Sigmoid colon (tissue), 7 donors: ENCODE measurements around the gene RDX. TPM values are rescaled to one million over a fixed set of nuclear protein-coding genes. Genes with fewer than 3 reads are reported as not detected.

Experiments
- DNase-seq: peaks from one replicate; pipeline ENCODE4 v3.0.0-alpha.2; 2019
- H3K27ac ChIP-seq, 4 donors: fragments of 200-600 bp; sonication (generic); one replicate each; pipeline ENCODE4 v1.5.1; 2016 to 2019; ENCODE audit warnings: mild to moderate bottlenecking in 1 of 4
- H3K27me3 ChIP-seq, 3 donors: fragments of 200-600 bp; sonication (generic); one replicate each; pipeline ENCODE4 v1.5.1; 2019; ENCODE audit warnings: mild to moderate bottlenecking in 1 of 3
- H3K36me3 ChIP-seq, 4 donors: fragments of 200-600 bp; sonication (generic); one replicate each; pipeline ENCODE4 v1.5.1; 2016 to 2019
- H3K4me1 ChIP-seq, 4 donors: fragments of 200-600 bp; sonication (generic); one replicate each; pipeline ENCODE4 v1.5.1; 2017 to 2019
- H3K4me3 ChIP-seq, 4 donors: fragments of 200-600 bp; sonication (generic); one replicate each; pipeline ENCODE4 v1.5.1; 2017 to 2019; ENCODE audit warnings: mild to moderate bottlenecking in 2 of 4, moderate library complexity in 1 of 4
- H3K9me3 ChIP-seq, 4 donors: fragments of 200-600 bp in 3 of 4; sonication (generic) in 3 of 4; one replicate each; pipeline versions ENCODE4 v1.5.1 to v1.6.1; 2013 to 2019
- EP300 ChIP-seq, 4 donors: sonication (generic); formaldehyde crosslinking; IDR thresholded peaks; one replicate each; pipeline ENCODE4 v1.6.1; 2017; ENCODE audit warnings: antibody characterized with exemption in 4 of 4
- POLR2A ChIP-seq, 2 donors: fragments of 450-650 bp; IDR thresholded peaks; one replicate each; pipeline ENCODE4 v1.6.1; 2016; ENCODE audit warnings: antibody characterized with exemption in 2 of 2, mild to moderate bottlenecking in 2 of 2, moderate library complexity in 2 of 2
- POLR2AphosphoS5 ChIP-seq, 4 donors: sonication (generic); formaldehyde crosslinking; IDR thresholded peaks; one replicate each; pipeline ENCODE4 v1.6.1; 2017; ENCODE audit warnings: antibody characterized with exemption in 4 of 4
- WGBS, 2 donors: extraction: QIAGEN DNeasy Blood & Tissue Kit; methylation state at CpG; one replicate each; pipeline ENCODE4 v1.1.7; 2013; 5-methylcytosine and 5-hydroxymethylcytosine counted together
- intact Hi-C: fragments of 100-400 bp; cut with DNase I; formaldehyde crosslinking; loops from one replicate; pipeline ENCODE4 v1.15.1; 2023
- polyA plus RNA-seq, 3 donors: library from polyadenylated mRNA; stranded (reverse); fragments of 200-250 nt; gene quantifications; one replicate each; pipeline ENCODE4 v1.2.3, GENCODE V29; 2013
- total RNA-seq, 4 donors: library from RNA; depleted of rRNA; stranded (reverse); fragments of >200 nt; gene quantifications; one replicate each; pipeline ENCODE4 v1.1.0, GENCODE V29; 2016
- TF ChIP-seq, protein P1 (sequence below), 4 experiments: fragments of 450-650 bp in 3 of 4; fragments of 200-600 bp in 1 of 4; IDR thresholded peaks; one replicate each; pipeline ENCODE4 v1.5.1; 2016 to 2019; ENCODE audit warnings: antibody characterized with exemption in 4 of 4, mild to moderate bottlenecking in 3 of 4, moderate library complexity in 2 of 4
- donor health status: healthy with polysubstance abuse.
- donor health status: Bipolar disorder and iron deficiency.
- donor health status: healthy.

RDX gene
- total and polyA plus RNA-seq, 7 donors = 7.9 to 160 (median 55.6) TPM

DNA sequence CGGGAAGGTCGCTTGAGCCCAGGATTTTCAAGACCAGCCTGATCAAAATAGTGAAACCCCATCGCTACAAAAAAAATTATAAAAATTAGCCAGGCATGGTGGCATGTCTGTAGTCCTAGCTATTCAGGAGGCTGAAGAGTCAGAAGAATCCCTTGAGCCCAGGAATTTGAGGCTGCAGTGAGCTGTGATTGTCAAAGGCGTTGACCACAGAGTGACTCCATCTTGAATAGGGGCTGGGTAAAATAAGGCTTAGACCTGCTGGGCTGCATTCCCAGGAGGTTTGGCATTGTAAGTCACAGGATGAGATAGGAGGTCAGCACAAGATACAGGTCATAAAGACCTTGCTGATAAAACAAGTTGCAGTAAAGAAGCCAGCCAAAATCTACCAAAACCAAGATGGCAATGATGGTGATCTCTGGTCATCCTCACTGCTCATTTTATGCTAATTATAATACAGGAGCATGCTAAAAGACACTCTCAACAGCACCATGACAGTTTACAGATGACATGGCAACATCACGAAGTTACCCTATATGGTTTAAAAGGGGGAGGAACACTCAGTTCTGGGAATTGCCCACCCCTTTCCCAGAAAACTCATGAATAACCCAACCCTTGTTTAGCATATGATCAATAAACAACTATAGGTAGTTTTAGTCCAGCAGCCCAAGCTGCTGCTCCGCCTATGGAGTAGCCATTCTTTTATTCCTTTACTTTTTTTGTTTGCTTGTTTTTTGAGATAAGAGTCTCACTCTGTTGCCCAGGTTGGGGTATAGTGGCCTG, 2.8 kb upstream of the RDX start:
- no peak overlapping the region for H3K4me3 ChIP-seq
- TF ChIP-seq POLR2AphosphoS5 (IDR thresholded peaks at IDR 0.05) (no peak), POLR2A (IDR thresholded peaks at IDR 0.05) (no peak), EP300 (IDR thresholded peaks at IDR 0.05) (no peak)
- TF ChIP-seq, protein P1, sequence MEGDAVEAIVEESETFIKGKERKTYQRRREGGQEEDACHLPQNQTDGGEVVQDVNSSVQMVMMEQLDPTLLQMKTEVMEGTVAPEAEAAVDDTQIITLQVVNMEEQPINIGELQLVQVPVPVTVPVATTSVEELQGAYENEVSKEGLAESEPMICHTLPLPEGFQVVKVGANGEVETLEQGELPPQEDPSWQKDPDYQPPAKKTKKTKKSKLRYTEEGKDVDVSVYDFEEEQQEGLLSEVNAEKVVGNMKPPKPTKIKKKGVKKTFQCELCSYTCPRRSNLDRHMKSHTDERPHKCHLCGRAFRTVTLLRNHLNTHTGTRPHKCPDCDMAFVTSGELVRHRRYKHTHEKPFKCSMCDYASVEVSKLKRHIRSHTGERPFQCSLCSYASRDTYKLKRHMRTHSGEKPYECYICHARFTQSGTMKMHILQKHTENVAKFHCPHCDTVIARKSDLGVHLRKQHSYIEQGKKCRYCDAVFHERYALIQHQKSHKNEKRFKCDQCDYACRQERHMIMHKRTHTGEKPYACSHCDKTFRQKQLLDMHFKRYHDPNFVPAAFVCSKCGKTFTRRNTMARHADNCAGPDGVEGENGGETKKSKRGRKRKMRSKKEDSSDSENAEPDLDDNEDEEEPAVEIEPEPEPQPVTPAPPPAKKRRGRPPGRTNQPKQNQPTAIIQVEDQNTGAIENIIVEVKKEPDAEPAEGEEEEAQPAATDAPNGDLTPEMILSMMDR (IDR thresholded peaks at IDR 0.05) = no peak
- H3K4me1 ChIP-seq = peaks cover 0 to 17% (median 11%) of the 10 kb centered on the region in 4 donors
- intact Hi-C loops = loop anchor here (5.0 to 10.0 kb wide), 4 partner anchors 97 to 354 kb away; partner anchors contain the start of genes FDX1 and ZC3H12C
- no peaks in the 10 kb centered on the region for H3K36me3 ChIP-seq
- 86 to 96% methylated on average over 6 of the region's 6 CpGs for WGBS, 2 donors
- H3K27ac ChIP-seq = no peak overlapping the region
- H3K9me3 ChIP-seq = no peaks in the 10 kb centered on the region
- H3K27me3 ChIP-seq = no peaks in the 10 kb centered on the region
- DNase-seq = no peak

DNA sequence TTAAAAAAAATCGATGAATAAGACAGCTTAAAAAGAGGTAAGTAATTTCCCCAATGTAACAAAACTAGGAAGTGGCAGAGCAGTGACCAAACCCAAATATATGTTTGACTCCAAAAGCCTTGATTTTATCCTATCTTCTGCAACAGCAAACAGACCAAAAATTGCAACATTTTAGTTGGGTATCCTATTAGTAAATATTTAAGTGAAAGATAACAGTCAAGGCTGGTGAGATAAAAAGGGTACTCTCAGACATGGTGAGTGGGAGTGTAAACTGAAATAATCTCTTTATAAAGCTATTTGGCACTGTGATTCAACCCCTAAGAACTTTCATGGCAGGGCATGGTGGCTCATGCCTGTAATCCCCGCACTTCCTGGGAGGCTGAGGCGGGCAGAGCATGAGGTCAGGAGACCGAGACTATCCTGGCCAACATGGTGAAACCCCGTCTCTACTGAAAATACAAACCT, 1.9 kb upstream of the RDX start:
- H3K27me3 ChIP-seq = no peaks in the 10 kb centered on the region
- no peaks in the 10 kb centered on the region for H3K36me3 ChIP-seq
- 48 to 78% methylated on average over 5 of the region's 5 CpGs for WGBS, 2 donors
- DNase-seq = no peak
- intact Hi-C loops = loop anchor here (5.0 to 10.0 kb wide), 4 partner anchors 96 to 354 kb away; partner anchors contain the start of genes FDX1 and ZC3H12C
- H3K4me1 ChIP-seq = peaks cover 0 to 26% (median 20%) of the 10 kb centered on the region in 4 donors
- H3K9me3 ChIP-seq = no peaks in the 10 kb centered on the region
- no peak overlapping the region for H3K4me3 ChIP-seq
- TF ChIP-seq POLR2A (IDR thresholded peaks at IDR 0.05) = no peak
- no peak overlapping the region for H3K27ac ChIP-seq

DNA sequence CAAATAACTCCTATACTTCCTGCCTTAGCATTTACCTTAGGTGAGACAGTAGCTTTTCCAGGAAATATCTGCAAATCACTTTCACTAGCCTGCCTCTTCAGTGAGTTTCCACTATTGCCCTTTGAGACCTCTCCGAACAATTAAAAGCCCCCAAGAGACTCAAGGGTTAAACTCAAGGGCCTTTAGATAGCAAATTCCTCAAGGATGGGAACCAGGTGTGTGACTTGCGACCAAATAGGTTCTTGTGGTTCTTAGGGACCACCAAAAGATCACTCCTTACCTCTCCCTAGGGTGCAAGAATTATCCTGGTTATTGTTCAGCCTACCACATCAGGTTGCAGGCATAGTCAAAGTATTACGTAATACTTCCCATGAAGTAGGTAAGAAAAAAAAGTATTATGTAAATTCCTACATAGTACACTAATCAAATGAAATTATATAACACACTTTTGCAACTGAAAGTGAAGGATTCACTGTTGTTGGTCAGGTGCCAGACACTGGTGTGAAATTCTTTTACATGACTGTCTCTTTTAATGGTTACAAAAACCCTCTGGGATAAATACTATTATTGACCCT, 1.4 kb upstream of the RDX start:
- peaks cover 0 to 31% (median 22%) of the 10 kb centered on the region in 4 donors for H3K4me1 ChIP-seq

DNA sequence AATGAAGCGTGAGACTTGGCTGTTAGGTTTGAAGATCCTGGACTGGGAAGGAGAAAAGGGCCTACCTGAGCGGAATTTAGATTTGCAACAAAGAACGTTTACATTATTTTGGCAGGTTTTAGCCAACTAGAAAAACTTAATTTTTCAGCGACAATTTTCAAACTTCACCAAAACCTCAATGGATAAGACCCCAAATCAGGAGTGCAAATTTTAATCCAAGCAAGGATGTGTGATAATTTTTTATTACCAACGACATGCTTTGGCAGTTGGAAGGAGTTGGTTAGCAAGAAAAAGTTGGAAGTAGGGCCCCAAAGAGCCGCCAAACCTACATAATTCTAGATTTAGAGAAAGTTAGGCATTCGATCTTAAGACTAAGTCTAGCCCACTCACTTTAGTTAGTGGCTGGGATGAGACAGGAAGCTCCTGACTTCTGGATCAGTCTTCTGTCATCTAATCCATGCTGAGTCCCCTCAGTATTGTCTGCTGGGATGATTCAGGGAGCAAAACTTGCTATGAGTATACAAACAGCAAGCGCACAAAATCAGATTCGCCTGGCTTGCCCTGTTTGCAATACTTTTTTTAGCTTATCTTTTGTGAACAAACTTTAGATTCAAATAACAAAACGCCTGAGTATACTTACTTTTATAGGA, 787 bp upstream of the RDX start:
- peak overlapping the region; percentile 92 to 97 (median 95) for H3K27ac ChIP-seq
- no peaks in the 10 kb centered on the region for H3K36me3 ChIP-seq
- 17 to 43% methylated on average over 10 of the region's 10 CpGs for WGBS, 2 donors
- no peak for DNase-seq
- intact Hi-C loops = loop anchor here (2.0 to 10.0 kb wide), 5 partner anchors 80 to 352 kb away; partner anchors contain the start of genes FDX1 and ZC3H12C
- TF ChIP-seq POLR2AphosphoS5 (IDR thresholded peaks at IDR 0.05) (no peak), POLR2A (IDR thresholded peaks at IDR 0.05) (no peak), EP300 (IDR thresholded peaks at IDR 0.05) (no peak)
- TF ChIP-seq, protein P1 (IDR thresholded peaks at IDR 0.05) = no peak
- H3K4me3 ChIP-seq = peak overlapping the region; percentile 61 to 94 (median 84)
- H3K9me3 ChIP-seq = no peaks in the 10 kb centered on the region
- no peaks in the 10 kb centered on the region for H3K27me3 ChIP-seq
- peaks cover 0 to 32% (median 25%) of the 10 kb centered on the region in 4 donors for H3K4me1 ChIP-seq

More for the DNA sequence above, 1.4 kb upstream of the RDX start:
- H3K9me3 ChIP-seq = no peaks in the 10 kb centered on the region
- H3K4me3 ChIP-seq = no peak overlapping the region
- TF ChIP-seq POLR2AphosphoS5 (IDR thresholded peaks at IDR 0.05) (no peak), POLR2A (IDR thresholded peaks at IDR 0.05) (no peak), EP300 (IDR thresholded peaks at IDR 0.05) (no peak)
- TF ChIP-seq, protein P1 (IDR thresholded peaks at IDR 0.05) = no peak
- H3K36me3 ChIP-seq = no peaks in the 10 kb centered on the region
- 30 to 69% methylated on average over 3 of the region's 3 CpGs for WGBS, 2 donors
- no peaks in the 10 kb centered on the region for H3K27me3 ChIP-seq
- peak overlapping the region in 1 of 4 donors; percentile 92 for H3K27ac ChIP-seq
- DNase-seq = no peak
- intact Hi-C loops = loop anchor here (2.0 to 10.0 kb wide), 5 partner anchors 79 to 353 kb away; partner anchors contain the start of genes FDX1 and ZC3H12C
